ENCODE measurements around the gene UIMC1.
A peak's percentile ranks its signal among the peaks of the same experiment; 100 is the strongest.

Gene UIMC1

GRCh38 chr5:177027665-177028064, 21.1 kb upstream of the UIMC1 start:
- Histone ChIP-seq H3K27me3 (ENCODE audit: control insufficient read depth, insufficient read depth, low read length) (no peaks in the 10 kb centered on the region), H3K27ac (ENCODE audit: low read depth, low read length) (no peak overlapping the region), H3K36me3 (ENCODE audit: control insufficient read depth, insufficient read depth, low read length) (no peaks in the 10 kb centered on the region)

DNA sequence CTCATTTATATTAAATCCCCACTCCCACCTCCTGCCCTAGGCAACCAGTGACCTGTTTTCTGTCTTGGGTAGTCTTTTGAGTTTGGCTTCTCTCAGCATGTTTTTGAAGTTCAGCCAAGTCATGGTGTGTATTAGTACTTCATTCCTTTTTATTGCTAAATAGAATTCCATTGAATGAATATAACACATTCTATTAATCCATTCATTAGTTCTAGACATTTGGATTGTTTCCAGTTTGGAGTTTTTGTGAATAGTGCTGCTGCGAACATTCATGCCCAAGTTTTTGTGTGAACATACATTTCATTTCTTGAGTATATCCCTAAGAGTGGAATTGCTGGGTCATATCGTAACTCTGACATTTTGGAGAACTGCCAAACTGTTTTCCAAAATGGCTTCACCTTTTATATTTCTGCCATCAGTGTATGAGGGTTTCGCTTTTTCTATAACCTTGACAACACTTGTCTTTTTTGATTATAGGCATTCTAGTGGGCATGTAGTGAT, 18.6 kb upstream of the UIMC1 start:
- Histone ChIP-seq H3K27me3 (ENCODE audit: control insufficient read depth, insufficient read depth, low read length) (no peaks in the 10 kb centered on the region), H3K9ac (ENCODE audit: low read length) (no peak overlapping the region), H3K4me3 (ENCODE audit: low read length) (no peak overlapping the region), H3K4me1 (ENCODE audit: control insufficient read depth, insufficient read depth, low read length) (peaks cover 3% of the 10 kb centered on the region), H3K36me3 (ENCODE audit: control insufficient read depth, insufficient read depth, low read length) (no peaks in the 10 kb centered on the region), H3K27ac (ENCODE audit: low read depth, low read length) (no peak overlapping the region)

More at GRCh38 chr5:177027665-177028064, 21.1 kb upstream of the UIMC1 start:
- Histone ChIP-seq H3K4me1 (ENCODE audit: control insufficient read depth, insufficient read depth, low read length) (peaks cover 3% of the 10 kb centered on the region), H3K9ac (ENCODE audit: low read length) (no peak overlapping the region), H3K4me3 (ENCODE audit: low read length) (no peak overlapping the region)

GRCh38 chr5:177024559-177024958, 18.0 kb upstream of the UIMC1 start:
- no peak overlapping the region for H3K9ac ChIP-seq (ENCODE audit: low read length)
- H3K36me3 ChIP-seq (ENCODE audit: control insufficient read depth, insufficient read depth, low read length), result no peaks in the 10 kb centered on the region
- no peaks in the 10 kb centered on the region for H3K27me3 ChIP-seq (ENCODE audit: control insufficient read depth, insufficient read depth, low read length)
- H3K4me1 ChIP-seq (ENCODE audit: control insufficient read depth, insufficient read depth, low read length), result peaks cover 3% of the 10 kb centered on the region
- no peak overlapping the region for H3K27ac ChIP-seq (ENCODE audit: low read depth, low read length)
- no peak overlapping the region for H3K4me3 ChIP-seq (ENCODE audit: low read length)

GRCh38 chr5:177023303-177023664, 16.7 kb upstream of the UIMC1 start:
- no peaks in the 10 kb centered on the region for H3K27me3 ChIP-seq (ENCODE audit: control insufficient read depth, insufficient read depth, low read length)
- H3K27ac ChIP-seq (ENCODE audit: low read depth, low read length), result peak overlapping the region; percentile 84
- H3K4me3 ChIP-seq (ENCODE audit: low read length), result peak overlapping the region; percentile 92
- H3K36me3 ChIP-seq (ENCODE audit: control insufficient read depth, insufficient read depth, low read length), result no peaks in the 10 kb centered on the region
- peak overlapping the region; percentile 80 for H3K9ac ChIP-seq (ENCODE audit: low read length)
- H3K4me1 ChIP-seq (ENCODE audit: control insufficient read depth, insufficient read depth, low read length), result peaks cover 3% of the 10 kb centered on the region

DNA sequence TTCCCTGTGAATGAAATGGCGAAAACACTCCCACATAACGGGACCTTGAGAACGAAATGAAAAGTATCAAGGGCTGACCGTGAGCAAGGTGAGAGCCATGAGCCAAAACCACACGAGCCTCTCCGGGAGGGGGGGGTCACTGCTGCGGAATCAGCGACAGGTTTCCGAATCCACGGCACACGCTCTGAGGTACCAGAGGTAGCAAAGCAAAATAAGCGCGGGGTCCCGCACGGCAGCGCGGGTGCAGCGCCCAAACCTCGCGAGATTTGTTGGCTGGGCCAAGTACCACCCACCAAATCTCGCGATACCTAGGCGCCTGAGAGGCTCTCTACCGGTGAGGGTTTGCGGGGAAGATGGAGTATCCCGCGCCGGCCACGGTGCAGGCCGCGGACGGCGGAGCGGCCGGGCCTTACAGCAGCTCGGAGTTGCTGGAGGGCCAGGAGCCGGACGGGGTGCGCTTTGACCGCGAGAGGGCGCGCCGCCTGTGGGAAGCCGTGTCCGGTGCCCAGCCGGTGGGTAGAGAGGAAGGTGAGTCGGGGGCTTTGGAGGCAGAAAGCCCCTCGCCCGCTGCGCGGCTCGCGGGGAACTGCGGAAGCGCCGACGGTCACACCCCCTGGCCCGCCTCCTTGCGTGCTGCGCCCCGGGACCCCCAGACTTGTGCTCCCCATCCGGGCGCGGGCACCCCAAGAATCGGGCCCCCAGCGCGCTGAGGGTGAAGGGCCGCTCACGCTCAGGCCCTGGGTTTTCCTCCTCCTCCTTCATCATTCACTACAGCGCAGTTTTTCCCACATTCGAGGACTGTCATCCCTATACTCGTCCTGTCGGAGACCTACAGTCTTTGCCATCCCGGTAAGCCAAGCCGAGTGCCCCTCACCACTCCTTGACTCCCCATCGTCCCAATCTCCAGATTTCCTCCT, 16.1 kb upstream of the UIMC1 start, which contains the start of gene ZNF346:
Gene ZNF346 (plus strand): TSS at position 311 of the 917 bp plus-strand sequence. CDS start 43 bp downstream, at position 354.
- Histone ChIP-seq H3K27ac (ENCODE audit: low read depth, low read length) (peak within 1 kb of the TSS; percentile 84), H3K27me3 (ENCODE audit: control insufficient read depth, insufficient read depth, low read length) (no peaks in the 10 kb centered on the region), H3K4me1 (ENCODE audit: control insufficient read depth, insufficient read depth, low read length) (peaks cover 3% of the 10 kb centered on the region), H3K9ac (ENCODE audit: low read length) (peak within 1 kb of the TSS; percentile 89), H3K4me3 (ENCODE audit: low read length) (peak within 1 kb of the TSS; percentile 92), H3K36me3 (ENCODE audit: control insufficient read depth, insufficient read depth, low read length) (no peaks in the 10 kb centered on the region)

DNA sequence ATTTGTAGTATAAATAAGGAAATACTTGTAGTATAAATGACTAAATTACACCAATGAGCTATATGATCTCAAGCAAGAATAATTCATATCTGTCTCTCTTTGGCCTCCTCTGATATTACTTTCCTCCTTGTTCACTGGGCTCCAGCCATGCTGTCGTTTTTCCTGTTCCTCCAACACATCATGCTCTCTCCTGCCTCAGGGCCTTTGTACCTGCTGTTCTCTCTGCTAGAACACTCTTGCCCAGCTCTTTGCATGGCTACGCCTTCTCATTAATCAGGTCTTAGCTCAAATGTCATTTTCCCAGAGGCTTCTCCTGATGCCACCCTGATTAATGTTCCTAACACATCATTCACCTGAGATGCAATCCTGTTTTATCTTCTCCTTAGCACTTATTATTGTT, 13.5 kb upstream of the UIMC1 start:
- Histone ChIP-seq H3K9ac (ENCODE audit: low read length) (no peak overlapping the region), H3K36me3 (ENCODE audit: control insufficient read depth, insufficient read depth, low read length) (no peaks in the 10 kb centered on the region), H3K27me3 (ENCODE audit: control insufficient read depth, insufficient read depth, low read length) (no peaks in the 10 kb centered on the region), H3K4me3 (ENCODE audit: low read length) (no peak overlapping the region), H3K4me1 (ENCODE audit: control insufficient read depth, insufficient read depth, low read length) (peaks cover 2% of the 10 kb centered on the region), H3K27ac (ENCODE audit: low read depth, low read length) (no peak overlapping the region)

- Histone ChIP-seq H3K27me3 (ENCODE audit: control insufficient read depth, insufficient read depth, low read length) (no peaks in the 10 kb centered on the region), H3K27ac (ENCODE audit: low read depth, low read length) (no peak overlapping the region), H3K4me3 (ENCODE audit: low read length) (no peak overlapping the region), H3K4me1 (ENCODE audit: control insufficient read depth, insufficient read depth, low read length) (peaks cover 5% of the 10 kb centered on the region), H3K9ac (ENCODE audit: low read length) (no peak overlapping the region), H3K36me3 (ENCODE audit: control insufficient read depth, insufficient read depth, low read length) (no peaks in the 10 kb centered on the region)
Measured at GRCh38 chr5:177018341-177018740, 11.8 kb upstream of the UIMC1 start.

- no peak overlapping the region for H3K4me3 ChIP-seq (ENCODE audit: low read length)
- H3K36me3 ChIP-seq (ENCODE audit: control insufficient read depth, insufficient read depth, low read length), result no peaks in the 10 kb centered on the region
- no peak overlapping the region for H3K27ac ChIP-seq (ENCODE audit: low read depth, low read length)
- H3K4me1 ChIP-seq (ENCODE audit: control insufficient read depth, insufficient read depth, low read length), result peaks cover 7% of the 10 kb centered on the region
- no peak overlapping the region for H3K9ac ChIP-seq (ENCODE audit: low read length)
- H3K27me3 ChIP-seq (ENCODE audit: control insufficient read depth, insufficient read depth, low read length), result no peaks in the 10 kb centered on the region
Measured at GRCh38 chr5:177015156-177015555, 8.6 kb upstream of the UIMC1 start.

DNA sequence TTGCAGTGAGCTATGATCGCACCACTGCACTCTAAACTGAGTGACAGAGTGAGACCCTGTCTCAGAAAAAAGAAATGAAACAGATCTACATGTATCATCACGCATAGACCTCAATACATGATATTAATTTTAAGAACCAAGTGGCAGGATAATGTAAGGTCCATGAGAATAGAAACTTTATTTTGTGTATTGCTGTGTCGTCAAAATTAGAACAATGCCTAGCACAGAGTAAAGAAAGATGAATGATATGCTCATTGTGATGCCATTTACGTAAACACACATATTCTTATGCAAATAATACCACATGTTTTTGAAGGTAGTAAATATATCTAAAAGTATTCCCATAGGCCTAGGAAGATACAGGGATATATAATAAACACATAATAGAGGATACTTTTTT, 3.6 kb upstream of the UIMC1 start:
- H3K9ac ChIP-seq (ENCODE audit: low read length), result no peak overlapping the region
- H3K36me3 ChIP-seq (ENCODE audit: control insufficient read depth, insufficient read depth, low read length), result no peaks in the 10 kb centered on the region
- no peak overlapping the region for H3K27ac ChIP-seq (ENCODE audit: low read depth, low read length)
- no peaks in the 10 kb centered on the region for H3K27me3 ChIP-seq (ENCODE audit: control insufficient read depth, insufficient read depth, low read length)
- H3K4me3 ChIP-seq (ENCODE audit: low read length), result no peak overlapping the region
- H3K4me1 ChIP-seq (ENCODE audit: control insufficient read depth, insufficient read depth, low read length), result peaks cover 11% of the 10 kb centered on the region

DNA sequence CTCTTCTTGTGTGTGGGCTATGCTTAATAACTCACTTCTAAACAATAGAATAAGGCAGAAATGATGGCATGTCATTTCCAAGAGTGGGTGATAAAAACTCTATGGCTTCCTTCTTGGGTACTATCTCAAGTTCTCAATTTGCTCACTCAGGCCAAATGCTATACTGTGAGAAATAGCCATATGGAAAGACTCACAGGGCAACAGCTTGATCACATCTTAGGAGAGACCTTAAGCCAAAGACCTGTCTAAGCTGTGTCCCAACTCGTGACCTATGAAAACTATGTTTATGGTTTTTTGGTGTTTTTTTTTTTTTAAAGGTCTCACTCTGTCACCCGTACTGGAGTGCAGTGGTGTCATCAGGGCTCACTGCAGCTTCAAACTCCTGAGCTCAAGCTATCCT, 2.1 kb upstream of the UIMC1 start:
- H3K4me1 ChIP-seq (ENCODE audit: control insufficient read depth, insufficient read depth, low read length), result peaks cover 10% of the 10 kb centered on the region
- no peaks in the 10 kb centered on the region for H3K27me3 ChIP-seq (ENCODE audit: control insufficient read depth, insufficient read depth, low read length)
- H3K4me3 ChIP-seq (ENCODE audit: low read length), result no peak overlapping the region
- H3K36me3 ChIP-seq (ENCODE audit: control insufficient read depth, insufficient read depth, low read length), result no peaks in the 10 kb centered on the region
- H3K9ac ChIP-seq (ENCODE audit: low read length), result no peak overlapping the region
- H3K27ac ChIP-seq (ENCODE audit: low read depth, low read length), result no peak overlapping the region

GRCh38 chr5:177005619-177006264, 837 bp downstream of the UIMC1 start:
- Histone ChIP-seq H3K9ac (ENCODE audit: low read length) (peak overlapping the region; percentile 90), H3K36me3 (ENCODE audit: control insufficient read depth, insufficient read depth, low read length) (no peaks in the 10 kb centered on the region), H3K27ac (ENCODE audit: low read depth, low read length) (peak overlapping the region; percentile 92), H3K4me1 (ENCODE audit: control insufficient read depth, insufficient read depth, low read length) (peaks cover 4% of the 10 kb centered on the region), H3K27me3 (ENCODE audit: control insufficient read depth, insufficient read depth, low read length) (no peaks in the 10 kb centered on the region), H3K4me3 (ENCODE audit: low read length) (peak overlapping the region; percentile 90)

- Histone ChIP-seq H3K27ac (ENCODE audit: low read depth, low read length) (no peak overlapping the region), H3K4me1 (ENCODE audit: control insufficient read depth, insufficient read depth, low read length) (peaks cover 4% of the 10 kb centered on the region), H3K4me3 (ENCODE audit: low read length) (peak overlapping the region; percentile 90), H3K27me3 (ENCODE audit: control insufficient read depth, insufficient read depth, low read length) (no peaks in the 10 kb centered on the region), H3K9ac (ENCODE audit: low read length) (no peak overlapping the region), H3K36me3 (ENCODE audit: control insufficient read depth, insufficient read depth, low read length) (no peaks in the 10 kb centered on the region)
Measured at GRCh38 chr5:177004961-177005360, 1.6 kb downstream of the UIMC1 start.
